ENCODE results near the gene DHRS1.

DNA sequence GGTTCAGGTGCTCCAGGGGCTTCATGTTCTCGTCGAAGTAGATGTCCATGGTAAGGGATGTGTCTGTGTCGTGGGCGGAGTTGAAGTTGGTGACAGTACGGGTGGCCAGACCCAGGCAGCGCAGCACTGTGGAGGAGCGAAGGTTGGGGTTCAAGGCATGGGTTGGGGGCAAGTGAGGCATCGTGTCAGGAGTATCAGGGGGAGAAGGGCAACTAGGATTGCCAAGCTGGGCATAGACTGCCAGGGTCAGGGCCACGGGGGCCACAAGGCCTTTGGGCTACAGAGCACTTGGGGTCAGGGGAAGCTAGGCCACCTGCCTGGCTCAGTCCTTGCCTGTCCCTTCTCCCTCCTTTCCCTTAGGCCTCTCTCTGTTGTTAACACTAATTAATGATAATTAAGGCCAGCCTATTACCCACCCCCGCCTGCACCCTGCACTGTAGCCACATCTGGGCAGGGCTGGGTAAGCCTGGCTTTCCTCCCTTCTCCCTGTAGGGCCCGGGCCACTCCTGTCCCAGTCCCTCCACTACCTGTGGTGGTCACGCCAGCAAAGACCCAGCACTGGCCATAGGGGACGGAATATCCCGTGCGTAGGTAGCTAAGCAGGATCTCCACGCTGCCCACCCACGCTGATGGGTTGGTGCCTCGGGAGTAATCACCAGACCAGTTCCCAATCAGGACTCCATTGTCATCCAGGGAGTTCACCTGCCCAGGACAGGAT lies 40.9 kb downstream of the DHRS1 start:
- TF ChIP-seq, protein P1, sequence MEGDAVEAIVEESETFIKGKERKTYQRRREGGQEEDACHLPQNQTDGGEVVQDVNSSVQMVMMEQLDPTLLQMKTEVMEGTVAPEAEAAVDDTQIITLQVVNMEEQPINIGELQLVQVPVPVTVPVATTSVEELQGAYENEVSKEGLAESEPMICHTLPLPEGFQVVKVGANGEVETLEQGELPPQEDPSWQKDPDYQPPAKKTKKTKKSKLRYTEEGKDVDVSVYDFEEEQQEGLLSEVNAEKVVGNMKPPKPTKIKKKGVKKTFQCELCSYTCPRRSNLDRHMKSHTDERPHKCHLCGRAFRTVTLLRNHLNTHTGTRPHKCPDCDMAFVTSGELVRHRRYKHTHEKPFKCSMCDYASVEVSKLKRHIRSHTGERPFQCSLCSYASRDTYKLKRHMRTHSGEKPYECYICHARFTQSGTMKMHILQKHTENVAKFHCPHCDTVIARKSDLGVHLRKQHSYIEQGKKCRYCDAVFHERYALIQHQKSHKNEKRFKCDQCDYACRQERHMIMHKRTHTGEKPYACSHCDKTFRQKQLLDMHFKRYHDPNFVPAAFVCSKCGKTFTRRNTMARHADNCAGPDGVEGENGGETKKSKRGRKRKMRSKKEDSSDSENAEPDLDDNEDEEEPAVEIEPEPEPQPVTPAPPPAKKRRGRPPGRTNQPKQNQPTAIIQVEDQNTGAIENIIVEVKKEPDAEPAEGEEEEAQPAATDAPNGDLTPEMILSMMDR (IDR thresholded peaks at IDR 0.05; ENCODE audit: borderline replicate concordance, extremely low read depth, low read length, poor library complexity, severe bottlenecking), result no peak
- TF ChIP-seq EZH2 (IDR thresholded peaks at IDR 0.05; ENCODE audit: borderline replicate concordance, low read depth, low read length, severe bottlenecking), result no peak
